ENCODE results near the gene TINAGL1.

The TINAGL1 gene

DNA sequence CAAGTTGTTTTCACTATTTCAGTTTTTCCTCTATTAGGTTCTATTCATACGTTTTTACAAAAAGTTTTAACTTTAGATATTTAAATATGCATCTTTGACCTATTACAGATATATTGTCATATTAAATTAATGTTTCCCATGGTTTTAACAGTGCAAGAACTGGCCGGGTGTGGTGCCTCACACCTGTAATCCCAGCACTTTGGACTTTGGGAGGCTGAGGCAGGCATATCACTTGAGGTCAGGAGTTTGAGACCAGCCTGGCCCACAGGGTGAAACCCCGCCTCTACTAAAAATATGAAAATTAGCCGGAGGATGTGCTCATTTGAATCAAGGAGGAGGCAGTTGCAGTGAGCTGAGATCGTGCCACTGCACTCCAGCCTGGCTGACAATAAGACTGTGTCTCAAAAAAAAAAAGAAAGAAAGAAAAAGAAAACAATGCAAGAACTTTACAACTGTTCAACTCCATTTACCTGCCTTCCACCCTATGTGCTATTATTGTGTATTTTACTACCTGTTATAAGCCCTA, 19.8 kb upstream of the TINAGL1 start:
- Mint-ChIP-seq H3K4me1 (no peaks in the 10 kb centered on the region), H3K27me3 (peaks cover 27% of the 10 kb centered on the region), H3K27ac (peak overlapping the region in 1 of 2 donors; percentile 49), H3K4me3 (no peak overlapping the region), H3K9me3 (no peaks in the 10 kb centered on the region)
- ATAC-seq: no peak
- no peak for DNase-seq

DNA sequence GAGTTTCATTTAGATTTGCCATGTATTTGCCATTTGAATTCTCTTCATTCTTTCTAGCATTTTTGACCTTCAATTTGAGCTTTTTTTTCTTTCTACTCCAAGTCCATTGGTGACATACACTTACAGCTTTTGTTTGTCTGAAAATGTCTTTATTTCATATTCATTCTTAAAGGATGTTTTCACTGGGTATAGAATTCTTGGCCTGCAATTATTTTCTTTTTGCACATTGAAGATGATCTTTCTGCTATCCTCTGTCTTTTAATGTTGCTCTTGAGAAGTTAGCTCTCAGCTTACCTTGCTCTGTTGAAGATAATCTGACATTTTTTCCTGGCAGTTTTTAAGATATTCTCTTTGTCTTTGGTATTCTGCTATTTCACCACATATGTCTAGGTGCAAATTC, 16.6 kb upstream of the TINAGL1 start:
- Mint-ChIP-seq H3K4me1 (no peaks in the 10 kb centered on the region), H3K27me3 (peaks cover 34% of the 10 kb centered on the region), H3K4me3 (no peak overlapping the region), H3K9me3 (no peaks in the 10 kb centered on the region), H3K27ac (no peak overlapping the region)
- ATAC-seq (no peak), DNase-seq (no peak)

DNA sequence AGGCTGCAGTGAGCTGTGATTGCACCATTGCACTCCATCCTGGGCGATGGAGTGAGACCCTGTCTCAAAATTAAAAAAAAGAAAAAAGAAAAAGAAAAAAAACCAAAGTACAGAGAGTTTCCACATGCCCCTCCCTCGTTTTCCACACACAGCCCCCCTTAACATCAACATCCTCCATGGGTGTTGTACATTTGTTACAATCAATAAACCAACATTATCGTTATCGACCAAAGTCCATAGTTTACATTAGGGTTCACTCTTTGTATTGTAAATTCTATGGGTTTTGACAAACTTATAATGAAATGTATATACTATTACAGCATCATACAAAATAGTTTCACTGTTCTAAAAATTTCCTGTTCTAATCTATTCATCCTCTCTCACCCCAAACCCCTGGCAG, 15.9 kb upstream of the TINAGL1 start:
- Mint-ChIP-seq H3K4me1 (no peaks in the 10 kb centered on the region), H3K27ac (no peak overlapping the region), H3K9me3 (no peaks in the 10 kb centered on the region), H3K27me3 (peaks cover 34% of the 10 kb centered on the region), H3K4me3 (no peak overlapping the region)
- DNase-seq (no peak), ATAC-seq (no peak)

DNA sequence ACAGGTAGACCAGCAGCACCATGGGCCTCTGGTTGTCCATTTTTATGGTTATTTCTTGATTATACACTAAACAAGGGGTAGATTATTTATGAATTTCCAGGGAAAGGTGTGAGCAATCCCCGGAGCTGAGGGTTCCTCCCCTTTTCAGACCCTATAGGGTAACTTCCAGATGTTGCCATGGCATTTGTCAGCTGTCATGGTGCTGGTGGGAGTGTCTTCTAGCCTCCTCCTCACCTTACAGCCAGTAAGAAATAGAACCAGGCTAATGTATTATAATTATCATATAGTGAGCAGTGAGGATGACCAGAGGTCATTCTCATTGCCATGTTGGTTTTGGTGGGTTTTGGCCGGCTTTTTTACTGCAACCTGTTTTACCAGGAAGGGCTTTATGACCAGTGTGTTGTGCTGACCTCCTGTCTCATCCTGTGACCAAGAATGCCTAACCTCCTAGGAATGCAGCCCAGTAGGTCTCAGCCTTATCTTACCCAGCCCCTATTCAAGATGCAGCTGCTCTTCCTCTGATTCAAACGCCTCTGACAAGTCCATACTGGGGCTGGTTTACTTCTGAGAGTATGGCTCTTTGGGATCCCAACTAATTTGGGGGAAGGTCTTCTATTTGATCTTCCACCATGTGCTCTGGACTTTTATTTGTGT, 13.5 kb upstream of the TINAGL1 start:
- Mint-ChIP-seq H3K4me1 (no peaks in the 10 kb centered on the region), H3K27ac (no peak overlapping the region), H3K4me3 (no peak overlapping the region), H3K9me3 (no peaks in the 10 kb centered on the region), H3K27me3 (peaks cover 34% of the 10 kb centered on the region)
- DNase-seq: no peak
- no peak for ATAC-seq

DNA sequence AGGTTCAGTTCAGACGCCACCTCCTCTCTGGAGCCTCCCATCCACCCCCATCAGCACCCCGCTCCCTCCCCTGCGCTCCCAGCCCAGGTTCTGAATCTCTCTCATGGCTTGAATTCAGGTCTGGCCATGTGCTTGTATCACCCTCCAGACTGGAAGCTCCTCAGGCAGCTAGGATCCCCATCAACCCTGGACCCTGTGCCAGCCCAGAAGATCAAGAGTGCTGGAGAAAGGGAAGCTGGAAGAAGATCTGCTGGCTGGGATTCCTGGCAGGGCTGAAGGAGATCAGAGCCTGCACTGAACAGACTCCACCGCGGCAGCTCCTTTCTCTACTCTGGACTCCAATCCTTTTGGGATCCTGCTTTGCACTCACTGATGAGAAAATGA, 11.7 kb upstream of the TINAGL1 start:
- ATAC-seq: no peak
- no peak for DNase-seq
- Mint-ChIP-seq H3K9me3 (no peaks in the 10 kb centered on the region), H3K4me1 (no peaks in the 10 kb centered on the region), H3K4me3 (no peak overlapping the region), H3K27me3 (peaks cover 32% of the 10 kb centered on the region), H3K27ac (no peak overlapping the region)

DNA sequence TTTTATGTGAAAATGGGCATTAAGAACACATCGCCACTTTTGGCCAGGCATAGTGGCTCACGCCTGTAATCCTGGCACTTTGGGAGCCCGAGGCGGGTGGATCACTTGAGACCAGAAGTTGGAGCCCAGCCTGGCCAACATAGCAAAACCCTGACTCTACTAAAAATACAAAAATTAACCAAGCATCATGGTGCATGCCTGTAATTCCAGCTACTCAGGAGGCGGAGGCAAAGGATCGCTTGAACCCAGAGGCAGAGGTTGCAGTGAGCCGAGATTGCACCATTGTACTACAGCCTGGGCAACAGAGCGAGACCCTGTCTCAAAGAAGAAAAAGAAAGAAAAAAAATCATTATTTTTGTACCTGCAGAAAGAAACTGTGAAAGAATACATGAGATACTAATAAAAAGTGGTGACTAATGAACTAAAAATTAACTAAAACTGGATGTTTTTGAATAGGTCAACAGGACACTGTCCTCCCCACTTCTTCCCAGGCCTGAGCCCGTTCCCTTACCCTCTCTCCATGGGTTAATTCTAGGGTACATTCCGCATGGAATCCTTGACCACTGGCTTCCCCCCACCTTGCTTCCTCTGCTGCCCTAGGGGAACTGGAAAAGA, 8.3 kb upstream of the TINAGL1 start:
- Mint-ChIP-seq H3K9me3 (no peaks in the 10 kb centered on the region), H3K4me3 (no peak overlapping the region), H3K27me3 (peaks cover 35% of the 10 kb centered on the region), H3K4me1 (no peaks in the 10 kb centered on the region), H3K27ac (no peak overlapping the region)
- no peak for DNase-seq
- no peak for ATAC-seq

DNA sequence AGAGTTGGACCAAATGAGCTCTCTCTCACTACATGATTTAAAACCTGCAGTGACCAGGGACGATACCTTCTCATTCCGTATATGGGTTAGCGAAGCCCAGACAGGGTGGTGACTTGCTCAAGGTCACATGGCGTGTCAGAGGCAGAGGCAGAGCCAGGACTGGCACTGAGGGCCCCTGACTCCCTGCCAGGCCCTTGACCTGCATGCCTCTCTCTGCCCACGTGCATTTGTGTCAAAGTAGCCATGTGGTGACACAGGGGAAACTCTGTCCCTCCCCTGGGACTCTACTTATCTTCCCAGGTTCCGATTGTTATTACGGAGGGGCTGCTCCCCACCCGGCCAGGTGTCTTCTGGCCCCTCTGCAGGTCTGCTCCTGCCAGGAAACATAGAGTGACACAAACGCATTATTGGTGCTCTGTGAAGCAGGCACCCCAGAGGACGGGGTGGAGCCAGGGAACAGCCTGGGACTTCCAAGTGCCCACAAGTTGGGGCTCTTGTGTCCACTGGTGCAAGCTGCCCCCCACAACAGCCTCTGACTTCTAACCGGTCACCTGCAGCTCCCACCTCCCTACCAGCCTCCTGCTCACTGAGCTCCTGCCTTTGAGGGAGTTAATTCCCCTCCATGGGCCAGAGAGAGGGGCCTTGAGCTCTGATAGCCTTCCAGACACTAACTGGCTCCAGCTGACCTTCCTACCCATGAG, 7.3 kb upstream of the TINAGL1 start:
- ATAC-seq: no peak
- DNase-seq: no peak
- H3K27ac Mint-ChIP-seq: no peak overlapping the region

DNA sequence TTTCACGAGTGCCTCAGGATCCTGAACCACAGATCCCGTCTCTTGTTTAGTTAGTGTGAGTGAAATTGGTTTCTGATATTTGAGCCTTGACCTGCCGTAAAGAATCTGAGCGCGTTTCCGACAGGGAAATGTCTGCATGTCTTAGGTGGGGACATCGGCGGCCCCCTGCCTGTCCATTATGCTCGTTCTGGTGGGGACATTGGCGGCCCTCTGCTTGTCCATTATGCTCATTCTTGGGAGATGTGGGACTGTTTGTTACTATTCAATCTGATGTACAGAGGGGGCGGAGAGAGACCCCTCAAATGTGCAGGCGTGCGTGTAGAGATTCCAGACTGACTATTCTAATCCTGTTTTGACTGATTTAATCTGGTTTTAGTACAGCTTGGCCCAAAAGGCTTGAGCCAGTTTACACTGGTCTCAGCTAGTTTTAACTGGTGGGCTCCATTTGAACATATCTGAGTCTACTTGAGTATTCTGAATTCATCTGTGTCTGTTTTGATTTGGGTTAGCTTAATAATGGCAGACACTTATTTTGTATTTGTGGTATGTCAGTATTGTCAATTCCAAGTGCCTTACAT, 6.6 kb upstream of the TINAGL1 start:
- no peaks in the 10 kb centered on the region for H3K9me3 Mint-ChIP-seq
- DNase-seq (no peak), ATAC-seq (no peak)
- H3K27me3 Mint-ChIP-seq: peaks cover 40% of the 10 kb centered on the region
- no peak overlapping the region for H3K4me3 Mint-ChIP-seq
- no peak overlapping the region for H3K27ac Mint-ChIP-seq
- no peaks in the 10 kb centered on the region for H3K4me1 Mint-ChIP-seq

More for the DNA sequence above, 7.3 kb upstream of the TINAGL1 start:
- Mint-ChIP-seq H3K27me3 (peaks cover 33% of the 10 kb centered on the region), H3K9me3 (no peaks in the 10 kb centered on the region), H3K4me3 (no peak overlapping the region), H3K4me1 (no peaks in the 10 kb centered on the region)

DNA sequence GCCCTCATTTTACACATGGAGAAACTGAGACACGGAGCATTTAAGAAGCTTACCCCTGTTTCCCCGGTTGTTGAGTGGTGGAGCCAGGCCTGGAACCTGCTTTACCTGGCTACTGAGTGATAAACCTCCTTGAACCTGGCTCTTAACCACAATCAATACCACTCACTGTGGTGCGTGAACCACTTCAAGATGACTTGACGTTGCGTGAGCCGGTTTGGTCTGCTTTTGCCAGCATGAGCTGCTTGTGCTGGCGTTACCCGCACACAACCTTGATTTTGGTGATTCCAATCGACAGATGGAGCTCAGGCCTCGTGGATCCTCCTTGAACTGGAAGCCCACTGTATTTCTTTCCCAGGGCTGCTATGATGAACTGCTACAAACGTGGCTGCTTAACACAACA, 6.1 kb upstream of the TINAGL1 start:
- Mint-ChIP-seq H3K27me3 (peaks cover 40% of the 10 kb centered on the region), H3K4me1 (no peaks in the 10 kb centered on the region), H3K9me3 (no peaks in the 10 kb centered on the region), H3K27ac (no peak overlapping the region), H3K4me3 (no peak overlapping the region)
- ATAC-seq (no peak), DNase-seq (no peak)

DNA sequence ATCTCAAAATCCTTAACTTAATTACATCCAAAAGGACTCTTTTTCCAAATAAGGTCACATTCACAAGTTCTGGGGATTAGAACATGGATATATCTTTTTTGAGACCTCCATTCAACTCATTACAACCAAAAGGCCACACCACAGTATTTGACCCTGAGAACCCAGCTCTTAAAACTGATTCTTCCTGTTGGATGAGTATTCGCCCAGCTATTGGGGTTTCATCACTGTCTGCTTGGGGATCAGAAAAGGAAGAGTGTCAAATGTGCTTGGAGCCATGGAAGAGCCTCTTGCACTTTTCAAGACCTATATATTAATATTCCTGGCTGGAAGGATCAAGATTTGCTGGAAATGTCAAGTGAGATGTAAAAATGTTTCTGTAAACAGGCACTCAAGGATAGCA, 5.4 kb upstream of the TINAGL1 start:
- Mint-ChIP-seq H3K27ac (no peak overlapping the region), H3K4me1 (no peaks in the 10 kb centered on the region), H3K9me3 (no peaks in the 10 kb centered on the region), H3K27me3 (peaks cover 40% of the 10 kb centered on the region), H3K4me3 (no peak overlapping the region)
- ATAC-seq: no peak
- DNase-seq: no peak

DNA sequence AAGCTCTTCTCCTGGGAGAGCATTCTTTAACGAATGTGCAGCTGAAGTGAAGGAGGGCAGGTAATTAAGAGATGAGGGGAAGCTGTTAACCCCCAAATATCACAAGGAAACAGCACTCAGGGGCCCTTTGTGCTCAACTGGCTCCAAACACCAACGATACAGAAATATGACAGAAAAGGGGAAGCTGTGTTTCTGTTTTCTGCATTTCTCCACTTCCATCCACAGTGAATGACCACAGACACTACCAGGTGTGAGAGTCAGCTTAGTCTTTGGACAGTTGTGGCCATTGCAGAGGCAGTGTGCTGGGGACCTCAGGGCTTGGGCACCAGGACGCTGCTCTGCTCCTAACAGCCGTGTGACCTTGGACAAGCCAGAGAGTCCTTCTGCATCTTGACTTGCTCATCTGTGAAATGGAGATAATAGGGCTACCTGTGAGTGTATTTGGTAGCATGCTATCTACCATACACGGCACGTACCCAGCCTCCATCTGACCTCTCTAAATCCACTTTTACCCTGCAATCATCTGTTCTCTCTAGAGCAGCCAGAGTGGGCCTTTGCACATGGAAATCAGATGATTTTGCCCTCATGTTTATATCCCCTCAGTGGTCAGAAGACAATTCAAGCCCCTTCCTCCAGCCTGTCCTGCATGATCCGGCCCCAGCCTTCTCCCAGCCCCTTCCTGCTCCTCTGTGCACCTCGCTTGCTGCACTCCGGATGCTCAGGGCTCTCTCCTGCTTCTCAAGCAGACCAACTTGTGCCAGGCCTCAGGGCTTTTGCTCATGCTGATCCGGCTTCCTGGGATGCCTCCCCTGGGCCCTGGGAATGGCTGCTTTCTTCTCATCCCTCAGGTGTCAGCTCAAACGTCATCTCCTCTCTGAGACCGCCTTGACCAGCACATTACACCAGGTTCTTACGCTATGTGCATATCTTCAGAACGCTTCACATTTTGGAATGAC, 4.7 kb upstream of the TINAGL1 start:
- DNase-seq (no peak), ATAC-seq (no peak)
- H3K4me3 Mint-ChIP-seq: no peak overlapping the region
- peaks cover 40% of the 10 kb centered on the region for H3K27me3 Mint-ChIP-seq
- peaks cover 7% of the 10 kb centered on the region for H3K4me1 Mint-ChIP-seq
- peak overlapping the region in 1 of 2 donors; percentile 77 for H3K27ac Mint-ChIP-seq
- H3K9me3 Mint-ChIP-seq: no peaks in the 10 kb centered on the region

DNA sequence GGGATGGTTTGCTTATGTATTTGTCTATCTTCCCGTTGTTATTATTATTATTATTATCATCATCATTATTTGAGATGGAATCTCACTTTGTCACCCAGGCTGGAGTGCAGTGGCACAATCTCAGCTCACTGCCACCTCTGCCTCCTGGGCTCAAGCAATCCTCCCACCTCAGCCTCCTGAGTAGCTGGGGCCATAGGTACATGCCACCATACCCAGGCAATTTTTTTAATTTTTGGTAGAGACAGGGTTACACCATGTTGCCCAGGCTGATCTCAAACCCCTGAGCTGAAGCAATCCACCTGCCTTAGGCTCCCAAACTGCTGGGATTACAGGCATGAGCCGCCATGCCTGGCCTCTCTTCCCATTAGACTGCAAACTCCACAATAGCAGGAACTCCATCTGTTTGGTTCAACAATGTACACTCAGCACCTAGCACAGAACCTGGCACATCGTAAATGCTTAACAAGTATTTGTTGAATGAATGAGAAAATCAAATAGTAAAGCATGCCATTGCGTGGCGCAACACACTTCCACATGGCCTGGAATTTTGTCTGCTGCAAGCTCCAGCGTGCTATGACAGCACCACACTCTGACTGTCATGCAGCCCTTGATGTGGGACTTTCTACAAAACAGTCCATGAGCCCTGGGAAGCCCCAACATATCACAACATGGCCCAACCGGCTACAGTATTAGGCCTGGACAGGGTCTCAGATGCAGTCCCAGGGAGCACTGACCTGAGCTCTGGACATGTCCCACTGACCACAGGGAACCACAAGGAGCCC, 3.8 kb upstream of the TINAGL1 start:
- H3K4me1 Mint-ChIP-seq: peaks cover 8% of the 10 kb centered on the region
- H3K9me3 Mint-ChIP-seq: no peaks in the 10 kb centered on the region
- ATAC-seq (no peak), DNase-seq (no peak)
- H3K4me3 Mint-ChIP-seq: no peak overlapping the region
- H3K27ac Mint-ChIP-seq: no peak overlapping the region
- peaks cover 40% of the 10 kb centered on the region for H3K27me3 Mint-ChIP-seq

DNA sequence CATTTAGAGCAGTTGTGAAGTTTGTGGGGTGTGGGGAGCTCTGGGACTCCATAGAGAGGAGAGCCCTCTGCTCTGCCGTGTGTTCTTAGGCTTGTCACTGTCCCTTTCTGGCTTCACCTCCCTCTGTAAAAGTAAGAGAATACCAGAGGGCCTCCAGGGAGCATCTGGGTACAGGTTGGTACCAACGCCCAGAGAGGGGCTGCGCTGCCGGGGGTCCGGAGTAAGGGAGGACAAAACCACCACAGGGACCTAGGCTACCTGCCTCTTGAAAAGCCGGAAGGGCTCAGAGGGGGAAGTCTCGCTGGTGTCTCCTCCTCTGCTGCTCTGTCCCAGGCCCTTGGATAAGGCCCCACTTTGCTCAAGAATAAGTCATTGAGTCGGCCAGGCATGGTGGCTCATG, 3.1 kb upstream of the TINAGL1 start:
- no peak for DNase-seq
- Mint-ChIP-seq H3K9me3 (no peaks in the 10 kb centered on the region), H3K4me3 (no peak overlapping the region), H3K4me1 (peaks cover 8% of the 10 kb centered on the region), H3K27me3 (peaks cover 40% of the 10 kb centered on the region), H3K27ac (peak overlapping the region in 1 of 2 donors; percentile 32)
- no peak for ATAC-seq

DNA sequence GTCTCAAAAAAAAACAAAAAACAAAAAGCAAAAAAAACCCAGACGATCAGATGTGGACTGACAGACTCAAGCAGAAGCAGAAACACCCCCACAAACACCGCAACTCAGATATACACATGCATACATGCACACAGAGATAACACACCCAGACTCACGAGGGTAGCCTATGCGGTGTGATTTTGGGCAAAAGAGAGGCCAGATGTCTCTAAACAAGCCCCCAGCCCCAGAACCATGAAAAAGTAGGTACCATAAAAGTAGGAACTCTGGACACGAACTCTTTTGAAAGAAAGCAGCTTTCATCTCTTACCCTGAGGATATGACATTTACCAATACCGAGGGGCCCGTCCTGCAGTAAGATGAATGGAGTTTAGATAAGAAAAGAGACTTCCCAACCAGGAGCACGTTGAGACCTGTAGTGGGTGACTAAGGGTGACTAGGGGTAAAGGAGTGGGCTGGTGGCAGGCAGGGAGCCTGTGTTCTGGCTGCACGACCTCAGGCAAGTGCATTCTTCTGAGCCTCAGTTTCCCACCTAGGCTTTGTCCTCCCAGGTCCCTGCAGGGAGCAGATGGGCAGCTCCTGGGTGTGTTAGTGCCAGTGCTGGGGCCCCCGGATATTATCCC, 1.5 kb upstream of the TINAGL1 start:
- H3K27ac Mint-ChIP-seq: no peak overlapping the region
- no peaks in the 10 kb centered on the region for H3K9me3 Mint-ChIP-seq
- no peak overlapping the region for H3K4me3 Mint-ChIP-seq
- H3K27me3 Mint-ChIP-seq: peaks cover 24% of the 10 kb centered on the region
- H3K4me1 Mint-ChIP-seq: peaks cover 8% of the 10 kb centered on the region
- no peak for ATAC-seq
- DNase-seq: no peak
